IPS-18c (cell line): ENCODE measurements around the gene BORCS6.

Experiments
- H3K4me3 ChIP-seq: 2 replicates; pipeline ENCODE4 v1.7.0; 2013; ENCODE audit warnings: low read depth, mild to moderate bottlenecking, low read length, moderate library complexity; ENCODE audit not compliant: insufficient read depth
- H3K9me3 ChIP-seq: one replicate; pipeline ENCODE4 v1.6.1; 2013; ENCODE audit warnings: mild to moderate bottlenecking, low read length, moderate library complexity; ENCODE audit not compliant: control insufficient read depth, insufficient read depth

Gene BORCS6

GRCh38 chr17:8161289-8162232 is 28.4 kb downstream of the BORCS6 start:
- Histone ChIP-seq H3K9me3 (no peaks in the 10 kb centered on the region), H3K4me3 (peak overlapping the region; percentile 95)

- Histone ChIP-seq H3K4me3 (no peak overlapping the region), H3K9me3 (no peaks in the 10 kb centered on the region)
Observed at GRCh38 chr17:8160741-8161221, 29.2 kb downstream of the BORCS6 start.

DNA sequence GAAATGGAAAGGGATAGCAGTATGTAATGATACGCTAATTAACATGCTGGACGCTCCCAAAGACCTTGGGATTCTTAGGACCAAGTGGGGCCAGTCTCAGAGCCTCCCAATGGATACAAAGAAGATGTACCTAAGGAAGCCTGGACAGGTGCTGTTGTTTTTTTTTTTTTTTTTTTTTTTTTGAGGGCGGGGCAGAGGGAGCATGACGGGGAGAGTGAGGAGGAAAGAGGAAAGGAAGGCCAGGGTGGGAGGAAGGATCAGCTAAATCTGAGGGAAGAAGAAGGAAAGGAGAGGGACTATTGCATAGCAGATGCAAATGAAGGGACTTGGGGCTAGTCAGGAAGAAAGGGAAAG is 29.8 kb downstream of the BORCS6 start:
- H3K9me3 ChIP-seq, result no peaks in the 10 kb centered on the region
- no peak overlapping the region for H3K4me3 ChIP-seq

- H3K4me3 ChIP-seq, result no peak overlapping the region
- H3K9me3 ChIP-seq, result no peaks in the 10 kb centered on the region
Observed at GRCh38 chr17:8159459-8160223, 30.3 kb downstream of the BORCS6 start.

DNA sequence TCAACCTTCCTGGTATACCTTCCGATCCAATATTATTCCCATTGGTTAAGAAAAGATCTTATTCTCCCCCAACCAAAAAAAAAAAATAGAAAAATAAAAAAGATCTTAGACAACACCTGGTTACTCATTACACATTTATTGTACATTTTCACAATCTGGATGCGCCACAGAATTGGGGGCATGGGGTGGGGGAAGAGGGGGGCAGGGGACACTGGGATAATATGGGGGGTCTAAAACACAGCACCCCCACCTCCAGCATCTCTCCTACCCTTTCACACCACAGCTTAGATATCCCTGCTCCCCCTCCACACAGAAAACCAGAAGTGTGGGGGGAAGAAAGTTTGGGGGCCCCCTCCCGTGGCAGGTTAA is 31.0 kb downstream of the BORCS6 start:
- no peak overlapping the region for H3K4me3 ChIP-seq
- H3K9me3 ChIP-seq, result no peaks in the 10 kb centered on the region

GRCh38 chr17:8158267-8159031 is 31.5 kb downstream of the BORCS6 start:
- Histone ChIP-seq H3K9me3 (no peaks in the 10 kb centered on the region), H3K4me3 (no peak overlapping the region)

GRCh38 chr17:8156246-8156992 is 33.6 kb downstream of the BORCS6 start:
- no peaks in the 10 kb centered on the region for H3K9me3 ChIP-seq
- peak overlapping the region; percentile 84 for H3K4me3 ChIP-seq

DNA sequence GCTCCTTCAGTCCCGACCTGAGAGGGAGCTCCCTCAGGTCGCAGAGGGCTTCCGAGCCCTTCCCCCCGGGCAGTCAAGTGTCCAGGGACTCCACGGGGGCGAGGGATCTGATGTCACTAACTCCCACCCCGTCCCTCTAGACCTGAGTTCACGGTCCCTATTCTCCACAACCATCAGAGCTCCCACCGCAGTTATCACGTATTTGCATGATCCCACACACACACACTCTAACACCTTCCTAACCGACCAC is 34.1 kb downstream of the BORCS6 start:
- H3K9me3 ChIP-seq, result no peaks in the 10 kb centered on the region
- H3K4me3 ChIP-seq, result peak overlapping the region; percentile 84

DNA sequence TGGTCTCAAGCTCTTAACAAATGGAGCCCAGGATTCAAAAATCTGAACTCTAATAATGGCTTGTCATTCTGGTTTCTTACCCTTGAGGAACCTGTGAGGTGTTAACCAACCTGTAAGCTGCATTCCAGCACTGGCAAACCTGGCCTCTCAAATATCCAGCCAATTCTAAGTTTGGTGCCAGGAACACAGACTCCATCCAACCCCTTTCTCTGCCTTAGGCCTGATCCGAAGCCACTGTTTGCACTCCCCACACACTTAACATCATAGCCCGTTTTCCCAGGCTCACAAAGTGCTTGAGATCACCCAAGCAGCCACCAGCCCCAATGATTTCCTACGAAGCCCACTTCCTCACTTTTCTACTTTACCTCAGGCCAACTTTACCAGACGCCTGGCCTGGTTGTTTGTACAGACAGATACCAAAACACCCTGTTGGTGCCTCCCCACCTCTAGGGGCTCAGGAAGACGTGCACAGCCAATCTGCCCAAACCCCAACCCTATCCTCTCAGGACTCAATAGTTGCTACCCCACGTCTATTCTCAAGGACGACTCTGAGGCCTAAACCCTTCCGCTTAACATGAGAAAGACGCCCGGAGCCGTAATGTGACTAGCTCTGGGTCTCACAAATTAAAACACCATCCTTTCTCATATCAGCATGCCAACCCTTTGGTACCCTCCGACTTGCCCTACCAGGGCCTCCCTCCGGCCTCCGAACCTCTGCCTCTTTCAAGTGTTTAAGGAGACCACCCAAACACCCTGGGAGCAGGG is 34.6 kb downstream of the BORCS6 start:
- peak overlapping the region; percentile 84 for H3K4me3 ChIP-seq
- H3K9me3 ChIP-seq, result no peaks in the 10 kb centered on the region

DNA sequence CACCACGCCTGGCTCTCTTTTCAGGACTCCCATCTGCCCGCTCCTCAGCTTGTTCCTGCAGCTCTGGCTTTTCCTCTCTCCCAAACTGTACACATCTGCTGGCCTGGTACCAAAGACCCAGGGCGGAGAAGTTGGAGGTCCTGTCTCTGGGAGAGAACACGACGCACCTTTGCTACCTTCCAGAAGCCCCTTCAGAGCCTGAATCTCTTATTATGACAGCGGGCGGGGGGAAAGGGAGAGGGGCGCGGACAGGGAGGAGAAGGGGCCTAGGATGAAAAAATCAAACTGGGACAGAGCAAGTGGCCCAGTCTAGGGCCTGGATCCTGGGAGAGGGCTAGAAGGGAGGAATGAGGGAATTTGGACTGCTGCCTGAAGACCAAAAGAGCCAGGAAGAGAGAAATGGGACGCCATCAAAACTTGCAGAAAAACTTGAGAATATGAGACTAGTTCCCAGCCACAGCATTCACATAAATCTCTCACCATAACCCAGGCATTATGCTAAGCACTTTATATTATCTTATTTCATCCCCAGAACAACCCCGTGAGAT is 35.3 kb downstream of the BORCS6 start:
- Histone ChIP-seq H3K9me3 (peaks cover 2% of the 10 kb centered on the region), H3K4me3 (peak overlapping the region; percentile 61)

DNA sequence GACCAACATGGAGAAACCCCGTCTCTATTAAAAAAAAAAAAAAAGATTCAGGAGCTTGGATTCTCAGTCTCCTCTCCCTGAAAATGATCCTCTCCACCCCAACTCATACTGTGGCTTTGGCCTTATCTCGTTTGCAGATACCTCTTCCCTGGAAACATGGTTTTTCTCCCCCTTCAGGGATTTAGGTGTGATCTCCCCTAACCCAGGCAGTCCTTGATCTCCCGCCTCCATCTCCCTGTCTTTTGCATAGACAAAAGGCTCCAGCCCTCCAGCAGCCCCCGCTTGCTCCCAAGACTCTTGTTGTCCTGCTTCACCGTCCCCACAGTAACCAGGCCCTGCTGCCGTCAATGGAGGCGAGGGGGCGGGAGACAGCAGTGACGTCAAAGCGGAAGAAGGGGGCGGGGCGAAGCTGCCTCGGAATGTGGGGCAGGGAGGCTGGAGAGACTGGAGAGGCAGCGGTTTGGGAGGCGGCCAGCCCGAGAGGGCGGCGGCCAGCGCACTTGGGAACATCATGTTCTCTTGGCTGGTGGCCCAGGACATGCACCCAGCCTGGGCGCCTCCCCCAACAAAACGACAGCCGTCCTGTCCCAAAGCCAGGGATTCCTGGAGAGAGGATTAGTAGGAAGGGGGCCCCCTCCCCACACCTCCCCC is 35.9 kb downstream of the BORCS6 start:
- peak overlapping the region; percentile 61 for H3K4me3 ChIP-seq
- H3K9me3 ChIP-seq, result peaks cover 2% of the 10 kb centered on the region

- Histone ChIP-seq H3K4me3 (no peak overlapping the region), H3K9me3 (peaks cover 2% of the 10 kb centered on the region)
Observed at GRCh38 chr17:8153525-8153956, 36.4 kb downstream of the BORCS6 start.

GRCh38 chr17:8153031-8153451 is 36.9 kb downstream of the BORCS6 start:
- H3K4me3 ChIP-seq, result no peak overlapping the region

GRCh38 chr17:8152112-8152775 is 37.7 kb downstream of the BORCS6 start, which contains the start of gene PER1:
Gene PER1 (minus strand): TSS chr17:8152404. CDS start chr17:8150706, 1,698 bp downstream.
- H3K9me3 ChIP-seq, result peaks cover 4% of the 10 kb centered on the region
- peak within 1 kb of the TSS; percentile 85 for H3K4me3 ChIP-seq

More at GRCh38 chr17:8153031-8153451, 36.9 kb downstream of the BORCS6 start:
- H3K9me3 ChIP-seq, result peaks cover 4% of the 10 kb centered on the region

DNA sequence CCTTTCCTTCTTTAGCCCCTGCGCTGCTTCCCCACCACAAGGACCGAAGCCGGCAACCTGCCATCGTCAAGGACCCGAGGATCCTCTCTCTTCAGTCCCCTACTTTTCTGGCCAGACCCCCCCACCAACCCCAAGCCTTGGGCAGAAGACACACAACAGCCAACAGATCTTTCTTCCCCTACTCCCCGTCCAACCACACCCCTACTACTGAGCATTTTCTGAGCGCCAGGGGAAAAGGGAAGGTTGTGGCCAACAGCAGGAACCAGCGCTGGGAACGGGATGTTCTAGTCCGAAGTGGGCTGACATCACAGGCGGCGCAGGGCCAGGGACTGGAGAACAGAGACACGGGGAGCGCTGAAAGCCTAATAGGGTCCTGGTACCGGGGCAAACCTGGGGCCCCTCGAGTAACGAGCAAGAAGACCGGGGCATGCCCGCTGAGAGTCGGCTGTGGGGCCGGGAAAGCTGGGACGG is 38.3 kb downstream of the BORCS6 start:
- Histone ChIP-seq H3K4me3 (peak overlapping the region; percentile 85), H3K9me3 (peaks cover 4% of the 10 kb centered on the region)
